ENCODE results near the gene ELP4.
A peak's percentile ranks its signal among the peaks of the same experiment; 100 is the strongest.

ELP4 gene

DNA sequence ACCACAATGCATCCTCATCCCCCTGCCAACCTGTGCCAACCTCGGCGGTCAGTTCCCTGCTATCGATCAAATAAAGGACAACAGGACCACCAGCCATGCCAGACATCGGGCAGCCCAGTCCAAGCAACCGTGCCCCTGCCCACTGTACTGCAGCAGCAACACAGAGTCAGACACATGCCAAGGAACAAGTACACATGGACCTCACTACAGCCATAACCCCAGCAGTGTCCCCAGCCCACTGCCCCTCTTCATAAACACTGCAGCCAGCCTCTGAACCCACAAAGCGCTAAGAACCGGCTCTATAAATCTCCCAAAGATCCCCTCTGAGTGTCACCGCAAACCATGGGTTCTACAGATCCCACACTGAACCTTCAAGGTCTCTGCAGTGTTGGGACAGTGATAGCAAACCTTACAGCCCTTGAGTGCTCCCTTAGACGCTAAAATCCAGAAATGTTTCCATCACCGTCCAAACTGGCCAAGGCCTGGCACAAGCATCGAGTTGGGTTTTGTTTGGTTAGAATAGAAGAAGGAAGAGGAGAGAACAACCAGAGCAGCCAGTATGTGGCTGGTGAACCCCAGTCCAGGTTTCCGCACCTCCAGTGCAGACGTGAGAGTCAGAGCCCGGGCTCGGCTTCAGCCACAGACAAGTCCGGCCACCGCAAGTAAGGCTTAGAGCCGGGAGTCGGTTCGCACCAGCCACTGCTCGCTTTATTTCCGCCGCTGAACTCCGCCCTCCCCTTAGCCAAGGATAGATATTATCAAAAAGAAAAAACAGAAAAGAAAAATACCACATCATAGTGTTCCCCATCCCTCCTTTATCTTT is 293.6 kb downstream of the ELP4 start:
- DNase-seq: no peak

- DNase-seq: no peak
Observed at GRCh38 chr11:31803813-31804311, 294.3 kb downstream of the ELP4 start.

GRCh38 chr11:31804312-31805036 is 294.9 kb downstream of the ELP4 start:
- DNase-seq: no peak

- DNase-seq: no peak
Observed at GRCh38 chr11:31805037-31805628, 295.6 kb downstream of the ELP4 start.

GRCh38 chr11:31805629-31806185 is 296.1 kb downstream of the ELP4 start:
- DNase-seq: no peak

GRCh38 chr11:31806186-31806927 is 296.8 kb downstream of the ELP4 start:
- DNase-seq: no peak

- DNase-seq: no peak
Observed at GRCh38 chr11:31806928-31807798, 297.6 kb downstream of the ELP4 start.

GRCh38 chr11:31807799-31808667 is 298.5 kb downstream of the ELP4 start:
- DNase-seq: no peak

DNA sequence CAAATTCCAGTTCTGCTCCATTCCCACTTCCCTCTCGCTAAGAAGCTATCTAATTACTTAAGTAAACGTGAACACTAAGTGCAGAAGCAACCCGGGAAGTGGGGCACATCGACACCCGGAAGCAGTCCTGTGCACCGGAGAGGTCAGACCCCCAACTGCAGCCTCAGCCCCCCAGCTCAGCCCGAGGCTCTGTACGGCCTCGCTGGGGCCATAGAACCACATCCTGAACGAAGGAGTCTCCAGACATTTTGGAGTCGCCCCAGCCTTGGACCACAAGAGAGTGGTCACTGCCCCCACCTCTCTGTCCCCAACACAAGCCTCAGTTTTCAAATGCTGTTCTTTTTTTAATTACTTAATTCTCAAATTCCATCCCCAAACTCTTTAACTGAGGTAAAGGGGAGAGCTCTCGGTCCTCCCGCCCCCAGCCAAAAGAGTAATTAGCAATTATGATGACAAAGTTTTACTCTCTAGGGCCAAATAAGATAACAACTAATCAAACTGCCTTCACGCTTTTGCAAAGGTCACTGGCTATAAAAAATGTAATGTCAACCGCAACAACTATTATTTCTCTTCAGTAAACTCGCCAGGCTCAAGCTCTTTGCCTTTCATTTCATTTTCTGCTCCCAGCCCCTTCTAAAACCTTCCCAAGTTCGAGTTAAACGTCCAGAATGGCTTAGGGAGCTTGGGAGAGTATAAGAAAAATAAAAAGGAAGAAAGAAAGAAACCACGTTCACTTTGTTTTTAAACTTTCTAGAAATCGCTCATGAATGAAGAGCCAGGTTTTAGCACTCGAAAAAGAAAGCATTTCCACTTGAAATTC is 299.4 kb downstream of the ELP4 start:
- DNase-seq: no peak

- no peak for DNase-seq
Observed at GRCh38 chr11:31809541-31809856, 299.9 kb downstream of the ELP4 start.

- DNase-seq: no peak
Observed at GRCh38 chr11:31809857-31810778, 300.6 kb downstream of the ELP4 start.

DNA sequence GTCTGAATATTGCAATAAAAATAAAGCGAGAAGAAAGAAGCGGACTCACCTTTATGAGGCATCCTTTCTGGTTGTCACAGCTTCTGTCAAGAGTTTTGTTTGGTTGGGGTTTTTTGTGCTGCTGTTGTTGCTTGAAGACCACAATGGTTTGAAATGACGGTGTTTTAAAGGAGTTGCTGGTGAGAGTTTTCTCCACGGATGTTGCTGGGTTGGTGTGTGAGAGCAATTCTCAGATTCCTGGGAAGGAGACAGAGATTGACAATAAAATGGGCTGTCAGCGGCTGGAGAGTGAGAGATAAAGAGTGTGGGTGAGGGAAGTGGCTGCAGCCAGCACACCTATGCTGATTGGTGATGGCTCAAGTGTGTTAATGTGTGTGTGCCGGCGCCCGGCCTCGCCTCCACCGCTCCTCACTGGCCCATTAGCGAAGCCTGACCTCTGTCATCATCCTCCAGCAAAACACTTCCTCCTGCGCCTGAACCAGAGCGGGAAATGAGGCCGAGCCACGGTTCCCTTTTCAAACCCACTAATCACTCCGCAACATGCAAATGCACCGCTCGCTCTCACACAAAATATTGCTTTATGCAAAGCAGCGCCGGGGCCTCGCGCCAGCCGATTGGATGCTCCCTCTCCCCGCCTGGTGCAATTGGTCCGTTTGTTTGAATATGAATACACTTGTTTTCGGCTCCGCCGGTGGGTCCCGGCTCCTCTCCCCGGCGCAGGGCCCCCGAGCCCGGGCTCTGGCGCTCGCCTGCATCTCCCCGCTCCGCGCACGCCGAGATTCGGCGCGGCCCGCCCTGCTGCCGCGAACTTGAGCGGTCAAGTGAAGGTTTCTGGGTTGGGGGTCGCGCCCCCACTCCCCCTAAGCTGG is 301.4 kb downstream of the ELP4 start, which contains the start of gene PAX6:
TSS of gene PAX6 (minus strand) at position 544 of the 869 bp plus-strand sequence. CDS start 4,911 bp downstream, outside the sequence.
- DNase-seq: peak; percentile 39 to 60

- DNase-seq: no peak
Observed at GRCh38 chr11:31812383-31813381, 303.1 kb downstream of the ELP4 start.

DNA sequence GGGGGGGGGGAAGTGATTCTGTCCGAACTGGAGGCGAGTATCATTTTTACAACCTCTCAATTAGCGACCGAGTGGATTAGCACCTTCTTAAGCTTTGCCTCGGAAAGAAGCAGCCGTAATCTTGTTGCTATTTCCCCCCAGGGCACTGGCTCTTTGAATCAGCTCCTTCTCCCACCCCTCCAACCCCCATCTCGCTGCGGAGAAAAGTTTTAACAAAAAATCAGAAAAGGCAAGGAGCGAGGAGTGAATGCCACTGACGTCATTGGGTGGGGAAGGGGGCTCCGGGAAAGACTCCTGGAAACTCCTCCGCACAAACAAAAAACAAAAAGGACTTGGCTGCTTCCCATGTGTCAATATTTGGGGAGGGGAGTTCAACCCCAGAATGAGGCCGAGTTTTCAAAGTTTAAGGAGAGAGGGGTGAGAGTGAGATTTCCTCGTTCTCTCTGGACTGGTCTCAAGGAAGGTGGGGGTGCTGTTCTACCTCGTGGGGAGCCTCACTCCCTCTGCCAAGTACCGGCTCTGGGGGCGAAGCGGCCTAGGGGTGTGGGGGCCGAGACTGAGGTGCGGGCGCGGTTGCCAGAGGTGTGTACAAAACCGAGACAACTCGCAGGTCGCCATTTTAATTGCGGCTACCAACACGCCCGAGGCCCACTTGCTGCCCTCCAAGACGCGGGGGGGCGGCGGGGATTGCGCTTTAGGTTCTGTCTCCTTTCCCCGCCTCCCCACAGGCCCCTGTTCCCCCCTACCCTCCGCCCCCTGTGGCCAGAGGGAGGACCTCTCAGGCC is 304.0 kb downstream of the ELP4 start:
- DNase-seq: no peak

GRCh38 chr11:31814176-31814868 is 304.8 kb downstream of the ELP4 start:
- no peak for DNase-seq
